Mesothelial cell of epicardium (in vitro differentiated cells): ENCODE data around the gene TRIM56. TPM values are rescaled to one million over a fixed set of nuclear protein-coding genes. Genes with fewer than 3 reads are reported as not detected.

ENCODE experiments used
- DNase-seq, 2 experiments: peaks; one replicate each; pipeline ENCODE4 v3.0.0; 2021; ENCODE audit warnings: low spot score in 2 of 2; ENCODE audit not compliant: unreplicated experiment in 2 of 2
- H3K27ac Mint-ChIP-seq: 2 replicates; pipeline ENCODE4 v1.8.0; 2021; ENCODE audit warnings: mixed read lengths
- H3K27me3 Mint-ChIP-seq: 2 replicates; pipeline ENCODE4 v1.8.0; 2021; ENCODE audit warnings: low read depth, mixed read lengths
- H3K36me3 Mint-ChIP-seq: 2 replicates; pipeline ENCODE4 v1.8.0; 2021; ENCODE audit warnings: mixed read lengths
- H3K4me1 Mint-ChIP-seq: 2 replicates; pipeline ENCODE4 v1.8.0; 2021; ENCODE audit warnings: mixed read lengths
- H3K4me3 Mint-ChIP-seq: 2 replicates; pipeline ENCODE4 v1.8.0; 2021; ENCODE audit warnings: mild to moderate bottlenecking, moderate library complexity, mixed read lengths
- H3K9me3 Mint-ChIP-seq: 2 replicates; pipeline ENCODE4 v1.8.0; 2021; ENCODE audit warnings: mixed read lengths
- total RNA-seq: library from RNA; stranded (reverse); gene quantifications from 3 replicates; pipeline ENCODE4 v1.2.1, GENCODE V29; 2021
- TF ChIP-seq, protein P1 (sequence below): fragments of 200-600 bp; sonication (generic); IDR thresholded peaks from one replicate; pipeline ENCODE4 v1.5.0; 2021; ENCODE audit warnings: antibody characterized with exemption; ENCODE audit not compliant: unreplicated experiment

Gene TRIM56
- total RNA-seq, 1 donor from 2014 or later = 39.6 TPM

DNA sequence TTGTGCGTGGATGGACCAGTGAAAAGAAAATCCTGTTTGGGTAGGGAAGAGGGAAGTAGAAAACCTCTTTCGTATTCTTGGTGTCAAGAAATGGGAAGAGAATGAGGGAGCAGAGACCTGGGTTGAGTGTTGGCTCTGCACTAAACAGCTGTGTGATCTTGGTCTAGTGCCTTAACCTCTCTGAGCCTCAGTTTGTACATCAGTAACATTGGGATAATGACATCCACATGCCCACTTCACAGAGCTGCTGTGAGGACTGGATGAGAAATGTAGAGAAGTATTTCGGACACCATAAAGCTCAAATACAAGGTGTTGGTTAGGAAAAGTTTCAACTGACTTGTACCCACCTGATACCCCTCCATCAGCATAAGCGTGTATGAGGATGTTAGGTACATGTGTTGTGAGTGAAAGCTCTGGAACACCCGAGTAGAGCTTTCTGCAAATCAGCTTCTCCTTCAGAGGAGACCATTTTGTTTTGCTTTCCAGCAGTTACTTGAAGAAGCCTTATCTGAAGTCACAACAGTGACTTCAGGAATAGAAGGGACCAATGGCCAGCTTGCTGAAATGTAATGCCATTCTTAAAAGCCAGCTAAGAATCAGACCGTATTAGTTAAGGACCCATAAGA is 11.2 kb downstream of the TRIM56 start:
- peaks cover 6% of the 10 kb centered on the region for H3K36me3 Mint-ChIP-seq
- no peaks in the 10 kb centered on the region for H3K27me3 Mint-ChIP-seq
- TF ChIP-seq, protein P1, sequence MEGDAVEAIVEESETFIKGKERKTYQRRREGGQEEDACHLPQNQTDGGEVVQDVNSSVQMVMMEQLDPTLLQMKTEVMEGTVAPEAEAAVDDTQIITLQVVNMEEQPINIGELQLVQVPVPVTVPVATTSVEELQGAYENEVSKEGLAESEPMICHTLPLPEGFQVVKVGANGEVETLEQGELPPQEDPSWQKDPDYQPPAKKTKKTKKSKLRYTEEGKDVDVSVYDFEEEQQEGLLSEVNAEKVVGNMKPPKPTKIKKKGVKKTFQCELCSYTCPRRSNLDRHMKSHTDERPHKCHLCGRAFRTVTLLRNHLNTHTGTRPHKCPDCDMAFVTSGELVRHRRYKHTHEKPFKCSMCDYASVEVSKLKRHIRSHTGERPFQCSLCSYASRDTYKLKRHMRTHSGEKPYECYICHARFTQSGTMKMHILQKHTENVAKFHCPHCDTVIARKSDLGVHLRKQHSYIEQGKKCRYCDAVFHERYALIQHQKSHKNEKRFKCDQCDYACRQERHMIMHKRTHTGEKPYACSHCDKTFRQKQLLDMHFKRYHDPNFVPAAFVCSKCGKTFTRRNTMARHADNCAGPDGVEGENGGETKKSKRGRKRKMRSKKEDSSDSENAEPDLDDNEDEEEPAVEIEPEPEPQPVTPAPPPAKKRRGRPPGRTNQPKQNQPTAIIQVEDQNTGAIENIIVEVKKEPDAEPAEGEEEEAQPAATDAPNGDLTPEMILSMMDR = no peak
- H3K4me1 Mint-ChIP-seq = peaks cover 18% of the 10 kb centered on the region
- no peaks in the 10 kb centered on the region for H3K9me3 Mint-ChIP-seq
- H3K27ac Mint-ChIP-seq = no peak overlapping the region
- no peak overlapping the region for H3K4me3 Mint-ChIP-seq
- DNase-seq = no peak

DNA sequence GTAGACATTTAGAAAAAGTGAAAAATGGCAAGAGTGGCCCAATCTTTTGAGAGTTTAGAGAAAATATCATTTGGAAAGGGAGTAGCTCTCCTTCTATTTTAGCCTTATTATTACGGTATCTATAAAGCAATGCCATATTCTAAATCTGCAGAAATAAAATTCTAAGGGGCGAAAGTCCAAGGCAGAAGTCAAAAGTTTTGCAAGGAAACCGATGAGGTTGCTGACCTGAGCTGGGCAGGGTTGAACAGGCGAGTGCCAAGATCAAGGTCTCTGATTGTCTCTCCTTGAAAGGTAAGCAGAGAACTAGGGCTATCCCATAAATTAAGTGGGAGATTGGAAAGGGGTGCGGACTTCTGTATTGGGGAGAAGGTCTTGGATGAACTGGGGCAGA is 11.7 kb downstream of the TRIM56 start:
- H3K4me1 Mint-ChIP-seq = peaks cover 18% of the 10 kb centered on the region
- H3K36me3 Mint-ChIP-seq = peaks cover 3% of the 10 kb centered on the region

GRCh38 chr7:101097561-101097960 is 12.3 kb downstream of the TRIM56 start:
- Mint-ChIP-seq H3K4me1 (peaks cover 18% of the 10 kb centered on the region), H3K27ac (no peak overlapping the region), H3K4me3 (no peak overlapping the region), H3K36me3 (peaks cover 3% of the 10 kb centered on the region), H3K9me3 (no peaks in the 10 kb centered on the region), H3K27me3 (no peaks in the 10 kb centered on the region)
- TF ChIP-seq, protein P1 = no peak
- no peak for DNase-seq

More for the DNA sequence above, 11.7 kb downstream of the TRIM56 start:
- no peak overlapping the region for H3K27ac Mint-ChIP-seq
- H3K4me3 Mint-ChIP-seq = no peak overlapping the region
- H3K9me3 Mint-ChIP-seq = no peaks in the 10 kb centered on the region
- no peaks in the 10 kb centered on the region for H3K27me3 Mint-ChIP-seq
- DNase-seq = no peak
- TF ChIP-seq, protein P1 = no peak

GRCh38 chr7:101099969-101100781 is 14.9 kb downstream of the TRIM56 start:
- Mint-ChIP-seq H3K4me3 (peak overlapping the region; percentile 11), H3K9me3 (no peaks in the 10 kb centered on the region), H3K27ac (peak overlapping the region; percentile 79), H3K27me3 (no peaks in the 10 kb centered on the region), H3K4me1 (peaks cover 12% of the 10 kb centered on the region), H3K36me3 (no peaks in the 10 kb centered on the region)
- TF ChIP-seq, protein P1 = no peak
- DNase-seq = peak; percentile 51 to 71

DNA sequence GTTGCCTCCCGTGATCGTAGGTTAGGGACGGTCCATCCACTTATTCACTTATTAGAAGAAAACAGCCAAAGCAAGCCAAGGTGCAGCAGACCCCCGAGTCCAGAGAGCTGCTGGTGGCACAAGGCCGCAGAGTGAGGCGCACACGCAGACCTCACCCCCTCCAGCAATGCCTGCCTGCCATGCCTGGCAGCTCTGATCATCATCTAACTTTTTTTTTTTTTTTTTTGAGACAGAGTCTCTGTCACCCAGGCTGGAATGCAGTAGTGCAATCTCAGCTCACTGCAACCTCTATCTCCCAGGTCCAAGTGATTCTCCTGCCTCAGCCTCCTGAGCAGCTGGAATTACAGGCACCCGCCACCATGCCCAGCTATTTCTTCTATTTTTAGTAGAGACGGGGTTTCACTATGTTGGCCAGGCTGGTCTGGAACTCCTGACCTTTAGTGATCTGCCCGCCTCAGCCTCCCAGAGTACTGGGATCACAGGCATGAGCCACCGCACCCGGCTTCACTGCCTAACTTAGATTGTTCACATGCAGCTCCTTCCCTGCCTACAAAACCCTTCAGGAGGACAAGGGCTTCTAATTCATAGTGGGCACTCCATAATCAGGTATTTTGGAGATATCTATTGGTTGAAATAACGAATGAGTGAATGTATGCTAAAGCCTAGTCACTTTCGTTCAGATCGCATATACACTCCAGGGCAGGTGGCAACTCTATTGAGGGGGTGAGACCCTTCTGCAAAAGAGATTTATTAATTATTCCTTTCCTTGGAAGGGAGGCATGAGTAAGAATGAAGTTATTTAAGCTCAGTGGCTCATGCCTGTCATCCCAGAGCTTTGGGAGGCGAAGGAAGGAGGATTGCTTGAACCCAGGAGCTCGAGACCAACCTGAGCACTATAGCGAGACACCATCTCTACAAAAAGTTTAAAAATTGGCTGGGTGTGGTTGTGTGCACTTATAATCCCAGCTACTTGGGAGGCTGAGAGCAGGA is 15.9 kb downstream of the TRIM56 start:
- no peaks in the 10 kb centered on the region for H3K9me3 Mint-ChIP-seq
- H3K27me3 Mint-ChIP-seq = no peaks in the 10 kb centered on the region
- DNase-seq = no peak
- TF ChIP-seq, protein P1 = no peak
- H3K4me1 Mint-ChIP-seq = peaks cover 12% of the 10 kb centered on the region
- H3K4me3 Mint-ChIP-seq = no peak overlapping the region
- no peaks in the 10 kb centered on the region for H3K36me3 Mint-ChIP-seq
- no peak overlapping the region for H3K27ac Mint-ChIP-seq
